Heart left ventricle (tissue), 13 donors: ENCODE data around the gene EYS.

Experiments
- POLR2A ChIP-seq, 2 donors: fragments of 450-650 bp; IDR thresholded peaks; one replicate each; pipeline ENCODE4 v1.6.1; 2017; ENCODE audit warnings: antibody characterized with exemption in 2 of 2, mild to moderate bottlenecking in 2 of 2, moderate library complexity in 2 of 2
- TF ChIP-seq, protein P1 (sequence below), 12 donors: fragments of 200-600 bp; sonication (generic) in 4 of 12; IDR thresholded peaks; one replicate each; pipeline versions ENCODE4 v1.5.0 to v1.8.0; 2018 to 2022; ENCODE audit warnings: antibody characterized with exemption in 12 of 12, mild to moderate bottlenecking in 5 of 12
- donor health status: ischemic (EF 13 %, LVEDD 7.1; RV severe dilation, severe dysfunction).
- donor health status: DM: no; HTN: yes; CAD: no.
- donor health status: DM: no; HTN: no; CAD: no.
- donor health status: ischemic (EF 25% LVEDD 6.9; RV normal size, moderate dysfunction).
- donor health status: ischemic (EF 25% LVEDD 5.7; RV mildly dilated, moderate dysfunction).
- donor health status: ischemic (EF 35%, LVEDD 5.7; RV mildly dilated, moderate dysfunction).
- donor health status: nonischemic (EF 11% LVEDD 7.7; RV severe dilation, severe dysfunction).
- donor health status: DM: yes; HTN: yes; CAD: no.
- donor health status: PGD.
- donor health status: ischemic (EF 29% LVEDD 5.4; RV normal size, mild dysfunction).
- donor health status: nonischemic (EF 23%, LVEDD 6.1; RV moderate dilation, normal function).

- TF ChIP-seq, protein P1, sequence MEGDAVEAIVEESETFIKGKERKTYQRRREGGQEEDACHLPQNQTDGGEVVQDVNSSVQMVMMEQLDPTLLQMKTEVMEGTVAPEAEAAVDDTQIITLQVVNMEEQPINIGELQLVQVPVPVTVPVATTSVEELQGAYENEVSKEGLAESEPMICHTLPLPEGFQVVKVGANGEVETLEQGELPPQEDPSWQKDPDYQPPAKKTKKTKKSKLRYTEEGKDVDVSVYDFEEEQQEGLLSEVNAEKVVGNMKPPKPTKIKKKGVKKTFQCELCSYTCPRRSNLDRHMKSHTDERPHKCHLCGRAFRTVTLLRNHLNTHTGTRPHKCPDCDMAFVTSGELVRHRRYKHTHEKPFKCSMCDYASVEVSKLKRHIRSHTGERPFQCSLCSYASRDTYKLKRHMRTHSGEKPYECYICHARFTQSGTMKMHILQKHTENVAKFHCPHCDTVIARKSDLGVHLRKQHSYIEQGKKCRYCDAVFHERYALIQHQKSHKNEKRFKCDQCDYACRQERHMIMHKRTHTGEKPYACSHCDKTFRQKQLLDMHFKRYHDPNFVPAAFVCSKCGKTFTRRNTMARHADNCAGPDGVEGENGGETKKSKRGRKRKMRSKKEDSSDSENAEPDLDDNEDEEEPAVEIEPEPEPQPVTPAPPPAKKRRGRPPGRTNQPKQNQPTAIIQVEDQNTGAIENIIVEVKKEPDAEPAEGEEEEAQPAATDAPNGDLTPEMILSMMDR (IDR thresholded peaks at IDR 0.05) = no peak
- TF ChIP-seq POLR2A (IDR thresholded peaks at IDR 0.05) = no peak
Observed at GRCh38 chr6:64326939-64327338, 1380.1 kb downstream of the EYS start.
